ENCODE results near the gene LPP. TPM values are rescaled to one million over a fixed set of nuclear protein-coding genes. Genes with fewer than 3 reads are reported as not detected.

The LPP gene
- total and polyA plus RNA-seq, 2 of the 13 experiments (the other 11 are each of a cell fraction or from before 2014, with no cell fraction given) = 19.2 to 29.9 TPM

DNA sequence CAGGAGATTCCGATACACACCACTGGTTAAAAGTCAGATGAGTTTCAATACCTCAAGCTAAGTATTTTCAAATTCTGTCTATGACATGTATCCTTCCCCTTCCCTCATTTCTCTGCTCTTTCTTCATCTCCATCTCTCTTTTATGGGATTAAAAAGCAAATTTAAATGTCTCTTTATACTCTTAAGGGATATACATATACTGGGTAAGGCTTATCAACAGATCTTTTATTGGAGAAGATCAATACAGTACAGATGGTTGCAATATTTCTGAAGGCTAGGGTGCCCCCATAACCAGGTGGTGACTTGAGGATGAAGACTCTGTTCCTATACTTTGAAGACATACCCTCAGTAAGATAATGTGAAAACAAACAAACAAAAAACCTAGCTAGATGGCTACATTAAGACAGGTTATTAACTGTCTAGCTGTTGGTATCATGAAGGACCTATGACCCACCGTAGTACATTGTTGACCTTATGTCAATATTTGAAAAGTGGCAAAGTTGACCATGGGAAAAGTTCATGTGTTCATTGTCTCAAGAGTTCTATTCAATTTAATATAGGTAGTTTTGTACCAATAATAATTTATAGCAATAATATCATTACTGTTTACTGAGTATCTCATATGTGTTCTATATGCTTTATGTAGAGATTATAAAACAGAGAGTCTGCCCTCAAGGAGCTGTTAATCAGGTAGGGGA, 319.8 kb downstream of the LPP start:
- Histone ChIP-seq H3K79me2 (ENCODE audit: insufficient read depth, low read length) (no peaks in the 10 kb centered on the region), H2AFZ (ENCODE audit: low read length) (no peak overlapping the region), H3K36me3 (replicated peaks in 1 of 2; ENCODE audit: control insufficient read depth in 1 of 2, insufficient read depth in 2 of 2, low read length in 2 of 2) (peaks cover 0 to under 1% of the 10 kb centered on the region in 2 experiments; a peak in 1 of 5 replicates), H3K4me1 (ENCODE audit: insufficient read depth, low read length) (peaks cover 41% of the 10 kb centered on the region), H3K27ac (ENCODE audit: extremely low read length, insufficient read depth, low read length) (no peak overlapping the region), H4K20me1 (ENCODE audit: insufficient read depth, low read length) (no peaks in the 10 kb centered on the region), H3K4me3 (replicated peaks in 1 of 3; ENCODE audit: insufficient read depth in 1 of 3, low read depth in 2 of 3, low read length in 3 of 3) (no peak overlapping the region), H3K9ac (ENCODE audit: insufficient read depth, low read depth, low read length) (no peak overlapping the region), H3K9me3 (ENCODE audit: low read length) (no peaks in the 10 kb centered on the region), H3K4me2 (ENCODE audit: low read depth, low read length) (0 out of 2 replicates have a peak overlapping the region, but pooled peaks have one; percentile 14), H3K27me3 (ENCODE audit: control insufficient read depth in 1 of 2, insufficient read depth in 2 of 2, low read length in 2 of 2) (no peaks in the 10 kb centered on the region)
- peak; percentile 73 for DNase-seq (ENCODE audit: low spot score)
- FAIRE-seq = peak; percentile 15
- BruUV-seq (replicated peaks) = no TSS peak
- intact Hi-C loops (cut with micrococcal nuclease; ENCODE audit: unreplicated experiment) (no loop called here), in situ Hi-C loops (cut with HindIII; ENCODE audit: extremely low pct_ligation_motif_present, low pct_unique_long_range_greater_than_20kb) (no loop called here)
- peak; percentile 92 for ATAC-seq
- WGBS (ENCODE audit: low lambda C conversion rate) = 49% methylated on average over 2 of the region's 2 CpGs
- ChIA-PET POLR2A (interaction anchor here (1.3 kb wide), 1 partner anchor 183 kb away, joined by 3 read pairs; no protein-coding TSS in a partner anchor), CTCF (ENCODE audit: low intra/inter-chr PET ratio, low total read pairs) (no interaction called here)
- TF ChIP-seq ZNF724P (CRISPR knock-in tag; IDR thresholded peaks at IDR 0.05; ENCODE audit: borderline replicate concordance) (no peak), KDM6A (CRISPR knock-in tag; IDR thresholded peaks at IDR 0.05; ENCODE audit: low read depth) (no peak), ZMYM2 (CRISPR knock-in tag; IDR thresholded peaks at IDR 0.05) (no peak), TBX3 (IDR thresholded peaks at IDR 0.05; ENCODE audit: borderline replicate concordance) (peak; percentile 71; the same call in 1 of the 2 replicates), RNF2 (conservative IDR thresholded peaks at IDR 0.05; ENCODE audit: low read depth) (no peak), ZNF780A (CRISPR knock-in tag; IDR thresholded peaks at IDR 0.05) (no peak), NR2F6 (IDR thresholded peaks at IDR 0.05) (peak; percentile 93), NR2F6 (CRISPR knock-in tag; IDR thresholded peaks at IDR 0.05) (peak; percentile 88), TBL1XR1 (IDR thresholded peaks at IDR 0.05; ENCODE audit: borderline replicate concordance, low read length, partially characterized antibody) (peak; percentile 71), ATAD3A (CRISPR knock-in tag; IDR thresholded peaks at IDR 0.05) (no peak), HHEX (CRISPR knock-in tag; IDR thresholded peaks at IDR 0.05) (peak; percentile 88), HNF4G (IDR thresholded peaks at IDR 0.05; ENCODE audit: borderline replicate concordance, low read depth, low read length) (peak; percentile 38; the same call in 1 of the 2 replicates), HNF4G (CRISPR knock-in tag; IDR thresholded peaks at IDR 0.05; ENCODE audit: borderline replicate concordance, low read depth) (no peak), NR2F2 (IDR thresholded peaks at IDR 0.05; ENCODE audit: borderline replicate concordance, low read depth) (peak; percentile 95), ZNF234 (CRISPR knock-in tag; conservative IDR thresholded peaks at IDR 0.05) (no peak), NFIC (IDR thresholded peaks at IDR 0.05; ENCODE audit: low read length) (peak; percentile 78)
- TF ChIP-seq, protein P1, sequence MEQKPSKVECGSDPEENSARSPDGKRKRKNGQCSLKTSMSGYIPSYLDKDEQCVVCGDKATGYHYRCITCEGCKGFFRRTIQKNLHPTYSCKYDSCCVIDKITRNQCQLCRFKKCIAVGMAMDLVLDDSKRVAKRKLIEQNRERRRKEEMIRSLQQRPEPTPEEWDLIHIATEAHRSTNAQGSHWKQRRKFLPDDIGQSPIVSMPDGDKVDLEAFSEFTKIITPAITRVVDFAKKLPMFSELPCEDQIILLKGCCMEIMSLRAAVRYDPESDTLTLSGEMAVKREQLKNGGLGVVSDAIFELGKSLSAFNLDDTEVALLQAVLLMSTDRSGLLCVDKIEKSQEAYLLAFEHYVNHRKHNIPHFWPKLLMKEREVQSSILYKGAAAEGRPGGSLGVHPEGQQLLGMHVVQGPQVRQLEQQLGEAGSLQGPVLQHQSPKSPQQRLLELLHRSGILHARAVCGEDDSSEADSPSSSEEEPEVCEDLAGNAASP (CRISPR knock-in tag; IDR thresholded peaks at IDR 0.05; ENCODE audit: borderline replicate concordance) = no peak
- TF ChIP-seq, protein P2, sequence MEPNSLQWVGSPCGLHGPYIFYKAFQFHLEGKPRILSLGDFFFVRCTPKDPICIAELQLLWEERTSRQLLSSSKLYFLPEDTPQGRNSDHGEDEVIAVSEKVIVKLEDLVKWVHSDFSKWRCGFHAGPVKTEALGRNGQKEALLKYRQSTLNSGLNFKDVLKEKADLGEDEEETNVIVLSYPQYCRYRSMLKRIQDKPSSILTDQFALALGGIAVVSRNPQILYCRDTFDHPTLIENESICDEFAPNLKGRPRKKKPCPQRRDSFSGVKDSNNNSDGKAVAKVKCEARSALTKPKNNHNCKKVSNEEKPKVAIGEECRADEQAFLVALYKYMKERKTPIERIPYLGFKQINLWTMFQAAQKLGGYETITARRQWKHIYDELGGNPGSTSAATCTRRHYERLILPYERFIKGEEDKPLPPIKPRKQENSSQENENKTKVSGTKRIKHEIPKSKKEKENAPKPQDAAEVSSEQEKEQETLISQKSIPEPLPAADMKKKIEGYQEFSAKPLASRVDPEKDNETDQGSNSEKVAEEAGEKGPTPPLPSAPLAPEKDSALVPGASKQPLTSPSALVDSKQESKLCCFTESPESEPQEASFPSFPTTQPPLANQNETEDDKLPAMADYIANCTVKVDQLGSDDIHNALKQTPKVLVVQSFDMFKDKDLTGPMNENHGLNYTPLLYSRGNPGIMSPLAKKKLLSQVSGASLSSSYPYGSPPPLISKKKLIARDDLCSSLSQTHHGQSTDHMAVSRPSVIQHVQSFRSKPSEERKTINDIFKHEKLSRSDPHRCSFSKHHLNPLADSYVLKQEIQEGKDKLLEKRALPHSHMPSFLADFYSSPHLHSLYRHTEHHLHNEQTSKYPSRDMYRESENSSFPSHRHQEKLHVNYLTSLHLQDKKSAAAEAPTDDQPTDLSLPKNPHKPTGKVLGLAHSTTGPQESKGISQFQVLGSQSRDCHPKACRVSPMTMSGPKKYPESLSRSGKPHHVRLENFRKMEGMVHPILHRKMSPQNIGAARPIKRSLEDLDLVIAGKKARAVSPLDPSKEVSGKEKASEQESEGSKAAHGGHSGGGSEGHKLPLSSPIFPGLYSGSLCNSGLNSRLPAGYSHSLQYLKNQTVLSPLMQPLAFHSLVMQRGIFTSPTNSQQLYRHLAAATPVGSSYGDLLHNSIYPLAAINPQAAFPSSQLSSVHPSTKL (CRISPR knock-in tag; IDR thresholded peaks at IDR 0.05) = peak; percentile 93
- TF ChIP-seq, protein P3, sequence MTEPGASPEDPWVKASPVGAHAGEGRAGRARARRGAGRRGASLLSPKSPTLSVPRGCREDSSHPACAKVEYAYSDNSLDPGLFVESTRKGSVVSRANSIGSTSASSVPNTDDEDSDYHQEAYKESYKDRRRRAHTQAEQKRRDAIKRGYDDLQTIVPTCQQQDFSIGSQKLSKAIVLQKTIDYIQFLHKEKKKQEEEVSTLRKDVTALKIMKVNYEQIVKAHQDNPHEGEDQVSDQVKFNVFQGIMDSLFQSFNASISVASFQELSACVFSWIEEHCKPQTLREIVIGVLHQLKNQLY (CRISPR knock-in tag; IDR thresholded peaks at IDR 0.05) = peak; percentile 76; the same call in 1 of the 2 replicates
